HFF-Myc (cell line): ENCODE data around the gene EPB41L4B.

Source experiments
- DNase-seq: peaks from one replicate; pipeline ENCODE4 v3.0.0-alpha.2; 2011; ENCODE audit warnings: low read depth; ENCODE audit errors: extremely low read depth
- H3K4me3 ChIP-seq: replicated peaks from 2 replicates; pipeline ENCODE4 v1.5.1; 2011; ENCODE audit warnings: low read depth, mild to moderate bottlenecking, control low read depth, low read length
- TF ChIP-seq, protein P1 (sequence below): IDR thresholded peaks from 2 replicates; pipeline ENCODE4 v1.5.1; 2012; ENCODE audit warnings: mild to moderate bottlenecking, low read depth, low read length, control low read depth; ENCODE audit errors: missing control alignments

The EPB41L4B gene

GRCh38 chr9:109238125-109238524 lies 82.7 kb downstream of the EPB41L4B start:
- TF ChIP-seq, protein P1, sequence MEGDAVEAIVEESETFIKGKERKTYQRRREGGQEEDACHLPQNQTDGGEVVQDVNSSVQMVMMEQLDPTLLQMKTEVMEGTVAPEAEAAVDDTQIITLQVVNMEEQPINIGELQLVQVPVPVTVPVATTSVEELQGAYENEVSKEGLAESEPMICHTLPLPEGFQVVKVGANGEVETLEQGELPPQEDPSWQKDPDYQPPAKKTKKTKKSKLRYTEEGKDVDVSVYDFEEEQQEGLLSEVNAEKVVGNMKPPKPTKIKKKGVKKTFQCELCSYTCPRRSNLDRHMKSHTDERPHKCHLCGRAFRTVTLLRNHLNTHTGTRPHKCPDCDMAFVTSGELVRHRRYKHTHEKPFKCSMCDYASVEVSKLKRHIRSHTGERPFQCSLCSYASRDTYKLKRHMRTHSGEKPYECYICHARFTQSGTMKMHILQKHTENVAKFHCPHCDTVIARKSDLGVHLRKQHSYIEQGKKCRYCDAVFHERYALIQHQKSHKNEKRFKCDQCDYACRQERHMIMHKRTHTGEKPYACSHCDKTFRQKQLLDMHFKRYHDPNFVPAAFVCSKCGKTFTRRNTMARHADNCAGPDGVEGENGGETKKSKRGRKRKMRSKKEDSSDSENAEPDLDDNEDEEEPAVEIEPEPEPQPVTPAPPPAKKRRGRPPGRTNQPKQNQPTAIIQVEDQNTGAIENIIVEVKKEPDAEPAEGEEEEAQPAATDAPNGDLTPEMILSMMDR = no peak
- H3K4me3 ChIP-seq = no peak overlapping the region
- DNase-seq = no peak

DNA sequence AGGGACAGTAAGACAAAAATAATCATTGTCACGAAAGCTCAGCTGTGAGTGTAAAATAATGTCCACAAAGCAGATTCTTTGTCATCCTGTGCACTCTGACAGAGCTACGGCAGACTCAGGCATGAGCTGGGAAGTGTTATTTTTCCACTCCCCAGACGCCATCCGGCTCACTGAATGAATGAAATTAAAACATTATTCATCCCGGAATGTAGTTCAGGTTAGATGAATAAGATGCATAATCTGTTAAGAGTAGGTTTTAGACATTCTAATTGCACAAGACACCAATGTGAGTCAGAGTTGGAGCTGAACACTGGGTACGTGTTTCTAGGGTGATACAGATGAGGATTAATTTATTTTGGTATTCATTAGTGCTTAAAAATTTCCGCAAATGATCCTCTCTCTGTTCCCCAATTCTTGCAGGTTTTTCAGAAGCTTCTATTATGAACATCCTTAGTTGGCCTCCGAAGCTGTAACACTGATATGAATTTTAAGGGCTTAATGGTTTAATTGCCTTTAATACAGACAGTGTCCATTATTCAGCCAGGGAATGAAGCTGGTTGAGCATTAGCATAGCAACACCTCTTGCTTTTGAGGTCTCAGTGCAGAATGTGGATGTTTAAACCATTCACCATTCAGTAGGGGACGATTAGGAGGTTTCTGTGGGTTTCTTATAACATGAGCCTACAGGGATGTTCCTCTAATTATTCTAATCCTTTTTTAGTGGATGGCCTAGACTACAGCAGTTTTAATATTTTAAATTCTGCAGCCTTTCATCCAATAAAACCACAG lies 88.2 kb downstream of the EPB41L4B start:
- no peak for DNase-seq
- H3K4me3 ChIP-seq = no peak overlapping the region
- TF ChIP-seq, protein P1 = no peak

- DNase-seq = no peak
- H3K4me3 ChIP-seq = no peak overlapping the region
- TF ChIP-seq, protein P1 = no peak
Observed at GRCh38 chr9:109231593-109231992, 89.3 kb downstream of the EPB41L4B start.

DNA sequence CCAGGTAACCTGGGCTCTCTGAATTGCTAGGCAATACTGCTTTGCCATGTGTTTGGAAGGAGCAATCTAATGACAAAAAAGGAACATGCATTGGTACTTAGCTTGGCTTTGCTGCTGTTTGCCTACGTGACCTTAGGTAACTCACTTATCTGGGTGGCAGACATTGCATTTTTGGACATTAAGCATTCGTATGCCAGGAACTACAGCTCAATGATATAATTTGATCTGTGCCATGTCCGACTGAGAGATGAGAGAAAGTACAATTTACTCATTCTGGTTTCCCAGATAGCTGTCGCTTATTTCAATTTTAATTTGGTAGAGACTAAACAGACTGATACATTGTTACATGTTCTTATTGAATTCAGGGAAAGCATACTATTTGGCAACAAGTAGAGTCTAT lies 90.6 kb downstream of the EPB41L4B start:
- DNase-seq = no peak
- TF ChIP-seq, protein P1 = no peak
- H3K4me3 ChIP-seq = no peak overlapping the region

GRCh38 chr9:109229682-109230081 lies 91.2 kb downstream of the EPB41L4B start:
- no peak overlapping the region for H3K4me3 ChIP-seq
- no peak for DNase-seq
- TF ChIP-seq, protein P1 = no peak

DNA sequence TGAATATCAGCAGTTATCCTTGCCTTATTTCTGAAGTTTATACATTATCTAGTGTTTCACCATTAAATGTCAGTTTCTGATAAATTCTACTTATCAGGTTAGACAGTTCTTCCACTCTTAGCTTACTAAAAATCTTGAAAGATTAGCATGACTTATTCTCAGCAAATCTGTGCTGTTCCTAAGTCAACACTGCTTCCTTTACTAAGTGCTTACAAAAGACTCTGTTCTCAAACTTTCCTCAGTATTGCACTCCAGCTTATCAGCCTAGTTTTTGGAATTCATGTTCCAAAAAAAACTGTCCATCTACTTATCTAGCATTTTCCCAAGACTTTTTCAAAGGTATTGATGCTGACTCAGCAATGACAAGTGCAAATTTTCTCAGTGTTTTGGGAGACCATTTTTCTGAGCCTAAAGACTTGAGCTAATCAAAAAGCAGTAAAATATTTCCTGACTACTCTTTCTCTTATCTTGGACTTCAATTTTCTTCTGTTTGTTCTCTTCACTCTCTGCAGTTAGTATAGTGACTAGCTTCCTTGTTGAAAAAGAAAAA lies 92.7 kb downstream of the EPB41L4B start:
- no peak overlapping the region for H3K4me3 ChIP-seq
- TF ChIP-seq, protein P1 = no peak
- no peak for DNase-seq
